HG02938 (cell line): ENCODE measurements around the gene MYO5C.
A peak's percentile ranks its signal among the peaks of the same experiment; 100 is the strongest.

Source experiments
- ATAC-seq: cut with Tn5 transposase; IDR thresholded peaks from one replicate; pipeline ENCODE4 v1.9.1; 2021; ENCODE audit warnings: mild to moderate bottlenecking, moderate library complexity; ENCODE audit not compliant: unreplicated experiment

The MYO5C gene

GRCh38 chr15:52295421-52296001 lies at the start of gene MYO5C:
Gene MYO5C, minus strand, starts transcription at chr15:52295804. Its CDS starts 168 bp downstream, at chr15:52295636.
- no peak for ATAC-seq

- ATAC-seq: no peak
Observed at GRCh38 chr15:52344592-52344991, 49.0 kb upstream of the MYO5C start.

GRCh38 chr15:52343831-52344230 lies 48.2 kb upstream of the MYO5C start:
- ATAC-seq: no peak

- no peak for ATAC-seq
Observed at GRCh38 chr15:52340093-52340492, 44.5 kb upstream of the MYO5C start.

GRCh38 chr15:52338891-52339290 lies 43.3 kb upstream of the MYO5C start:
- ATAC-seq: no peak

GRCh38 chr15:52338058-52338457 lies 42.5 kb upstream of the MYO5C start:
- ATAC-seq: no peak

GRCh38 chr15:52337198-52337853 lies 41.7 kb upstream of the MYO5C start:
- no peak for ATAC-seq

GRCh38 chr15:52336529-52336928 lies 40.9 kb upstream of the MYO5C start:
- no peak for ATAC-seq

GRCh38 chr15:52334491-52335160 lies 39.0 kb upstream of the MYO5C start:
- no peak for ATAC-seq

GRCh38 chr15:52331490-52332240 lies 36.1 kb upstream of the MYO5C start:
- peak; percentile 75 for ATAC-seq

- ATAC-seq: no peak
Observed at GRCh38 chr15:52329987-52330386, 34.4 kb upstream of the MYO5C start.

- ATAC-seq: no peak
Observed at GRCh38 chr15:52329150-52329549, 33.5 kb upstream of the MYO5C start.

- ATAC-seq: no peak
Observed at GRCh38 chr15:52328680-52329079, 33.1 kb upstream of the MYO5C start.

GRCh38 chr15:52326756-52327155 lies 31.2 kb upstream of the MYO5C start:
- ATAC-seq: no peak

- ATAC-seq: no peak
Observed at GRCh38 chr15:52324109-52324508, 28.5 kb upstream of the MYO5C start.

GRCh38 chr15:52318729-52319500 lies 23.3 kb upstream of the MYO5C start:
- no peak for ATAC-seq

- ATAC-seq: no peak
Observed at GRCh38 chr15:52317688-52318087, 22.1 kb upstream of the MYO5C start.

- no peak for ATAC-seq
Observed at GRCh38 chr15:52317022-52317421, 21.4 kb upstream of the MYO5C start.

GRCh38 chr15:52309154-52309548 lies 13.5 kb upstream of the MYO5C start:
- ATAC-seq: peak; percentile 51

- ATAC-seq: peak; percentile 71
Observed at GRCh38 chr15:52308446-52309153, 13.0 kb upstream of the MYO5C start.
